Mesenchymal stem cell (in vitro differentiated cells and primary cell): ENCODE measurements around the gene HERC6.

Experiments used
- DNase-seq: peaks from one replicate; pipeline ENCODE4 v3.0.0-alpha.2; 2013
- H2AFZ ChIP-seq: one replicate; pipeline ENCODE4 v1.6.1; 2013; ENCODE audit warnings: low read depth, mild to moderate bottlenecking, control low read depth, inconsistent platforms, low read length, moderate library complexity
- H2AK5ac ChIP-seq: 2 replicates; pipeline ENCODE4 v1.6.1; 2013; ENCODE audit warnings: low read length, moderate library complexity, mild to moderate bottlenecking, inconsistent platforms; ENCODE audit not compliant: severe bottlenecking
- H2BK120ac ChIP-seq: one replicate; pipeline ENCODE4 v1.6.1; 2013; ENCODE audit warnings: low read depth, mild to moderate bottlenecking, inconsistent platforms, low read length, moderate library complexity
- H2BK12ac ChIP-seq, 2 experiments: one replicate each; pipeline ENCODE4 v1.6.1; 2013; ENCODE audit warnings: inconsistent platforms in 2 of 2, low read length in 2 of 2, mild to moderate bottlenecking in 2 of 2, moderate library complexity in 2 of 2, control low read depth in 1 of 2
- H2BK15ac ChIP-seq: one replicate; pipeline ENCODE4 v1.6.1; 2013; ENCODE audit warnings: mild to moderate bottlenecking, low read depth, inconsistent platforms; ENCODE audit not compliant: poor library complexity, severe bottlenecking
- H2BK5ac ChIP-seq: 2 replicates; pipeline ENCODE4 v1.6.1; 2013; ENCODE audit warnings: low read depth, mild to moderate bottlenecking, low read length, control low read depth, inconsistent platforms; ENCODE audit not compliant: poor library complexity, severe bottlenecking
- H3K14ac ChIP-seq, 2 experiments: one replicate each; pipeline ENCODE4 v1.6.1; 2013; ENCODE audit warnings: inconsistent platforms in 2 of 2, low read length in 2 of 2, control low read depth in 1 of 2, mild to moderate bottlenecking in 1 of 2, moderate library complexity in 1 of 2
- H3K18ac ChIP-seq, 2 experiments: one replicate each; pipeline ENCODE4 v1.6.1; 2013; ENCODE audit warnings: inconsistent platforms in 2 of 2, low read length in 2 of 2, control low read depth in 1 of 2, low read depth in 1 of 2, mild to moderate bottlenecking in 1 of 2
- H3K23ac ChIP-seq, 2 experiments: one replicate each; pipeline ENCODE4 v1.6.1; 2013; ENCODE audit warnings: inconsistent platforms in 2 of 2, low read length in 2 of 2, mild to moderate bottlenecking in 2 of 2, moderate library complexity in 2 of 2, control low read depth in 1 of 2
- H3K27ac ChIP-seq: 2 replicates; pipeline ENCODE4 v1.5.1; 2013; ENCODE audit warnings: mild to moderate bottlenecking, moderate library complexity, low read length, control low read depth, inconsistent platforms; ENCODE audit not compliant: poor library complexity, severe bottlenecking
- H3K27me3 ChIP-seq, 2 experiments: 2 replicates each; pipeline versions ENCODE4 v1.6.1 to v1.7.0; 2013; ENCODE audit warnings: low read length in 2 of 2, mild to moderate bottlenecking in 2 of 2, moderate library complexity in 2 of 2, control low read depth in 1 of 2, inconsistent platforms in 1 of 2; ENCODE audit not compliant: control insufficient read depth in 1 of 2, insufficient read depth in 1 of 2
- H3K36me3 ChIP-seq, 2 experiments: 2 replicates each; pipeline versions ENCODE4 v1.6.1 to v1.7.0; 2013; ENCODE audit warnings: low read length in 2 of 2, control low read depth in 1 of 2, inconsistent platforms in 1 of 2, low read depth in 1 of 2, mild to moderate bottlenecking in 1 of 2; ENCODE audit not compliant: insufficient read depth in 2 of 2, control insufficient read depth in 1 of 2
- H3K4ac ChIP-seq, 2 experiments: one replicate each; pipeline ENCODE4 v1.6.1; 2013; ENCODE audit warnings: inconsistent platforms in 2 of 2, low read length in 2 of 2, mild to moderate bottlenecking in 2 of 2, moderate library complexity in 2 of 2, control low read depth in 1 of 2, low read depth in 1 of 2
- H3K4me1 ChIP-seq: 2 replicates; pipeline ENCODE4 v1.6.1; 2013; ENCODE audit warnings: low read depth, low read length, control low read depth; ENCODE audit not compliant: control insufficient read depth, insufficient read depth
- H3K4me2 ChIP-seq: 2 replicates; pipeline ENCODE4 v1.6.1; 2013; ENCODE audit warnings: low read length, mild to moderate bottlenecking, inconsistent platforms; ENCODE audit not compliant: poor library complexity, severe bottlenecking
- H3K4me3 ChIP-seq, 2 experiments: 2 replicates each; pipeline versions ENCODE4 v1.5.1 to v1.7.0; 2013; ENCODE audit warnings: low read length in 2 of 2, mild to moderate bottlenecking in 2 of 2, control low read depth in 1 of 2, low read depth in 1 of 2; ENCODE audit not compliant: insufficient read depth in 1 of 2
- H3K79me1 ChIP-seq: replicated peaks from 2 replicates; pipeline ENCODE4 v1.6.1; 2013; ENCODE audit warnings: mild to moderate bottlenecking, control low read depth, low read length, inconsistent platforms; ENCODE audit not compliant: poor library complexity, severe bottlenecking
- H3K9ac ChIP-seq: 2 replicates; pipeline ENCODE4 v1.7.0; 2013; ENCODE audit warnings: mild to moderate bottlenecking, low read length, moderate library complexity
- H3K9me3 ChIP-seq: 2 replicates; pipeline ENCODE4 v1.7.0; 2013; ENCODE audit warnings: mild to moderate bottlenecking, low read length; ENCODE audit not compliant: control insufficient read depth
- H4K8ac ChIP-seq: one replicate; pipeline ENCODE4 v1.6.1; 2013; ENCODE audit warnings: inconsistent platforms, mild to moderate bottlenecking, low read length, moderate library complexity
- H4K91ac ChIP-seq: one replicate; pipeline ENCODE4 v1.6.1; 2013; ENCODE audit warnings: mild to moderate bottlenecking, low read length, inconsistent platforms
- WGBS: methylation state at CpG from one replicate; pipeline ENCODE4 v1.1.7; 2013; ENCODE audit warnings: mixed read lengths; 5-methylcytosine and 5-hydroxymethylcytosine counted together

Gene HERC6

GRCh38 chr4:88382621-88383020 is 4.0 kb downstream of the HERC6 start:
- no peak overlapping the region for H4K91ac ChIP-seq
- no peak overlapping the region for H3K18ac ChIP-seq
- no peaks in the 10 kb centered on the region for H3K9me3 ChIP-seq
- H3K9ac ChIP-seq = no peak overlapping the region
- 58% methylated on average over 1 of the region's 1 CpG for WGBS
- DNase-seq = no peak
- H3K36me3 ChIP-seq = peaks cover 0 to 16% of the 10 kb centered on the region in 2 experiments
- H2AK5ac ChIP-seq = no peak overlapping the region
- no peak overlapping the region for H2BK120ac ChIP-seq
- H3K4me2 ChIP-seq = no peak overlapping the region
- no peak overlapping the region for H3K27ac ChIP-seq
- H3K23ac ChIP-seq = no peak overlapping the region
- no peak overlapping the region for H2BK12ac ChIP-seq
- H3K79me1 ChIP-seq = no peaks in the 10 kb centered on the region
- H2BK5ac ChIP-seq = no peak overlapping the region
- no peak overlapping the region for H4K8ac ChIP-seq
- H3K4me1 ChIP-seq = no peaks in the 10 kb centered on the region
- H2AFZ ChIP-seq = no peak overlapping the region
- H3K4ac ChIP-seq = no peak overlapping the region
- no peak overlapping the region for H3K4me3 ChIP-seq
- H2BK15ac ChIP-seq = no peak overlapping the region
- H3K27me3 ChIP-seq = no peaks in the 10 kb centered on the region
- H3K14ac ChIP-seq = no peak overlapping the region

DNA sequence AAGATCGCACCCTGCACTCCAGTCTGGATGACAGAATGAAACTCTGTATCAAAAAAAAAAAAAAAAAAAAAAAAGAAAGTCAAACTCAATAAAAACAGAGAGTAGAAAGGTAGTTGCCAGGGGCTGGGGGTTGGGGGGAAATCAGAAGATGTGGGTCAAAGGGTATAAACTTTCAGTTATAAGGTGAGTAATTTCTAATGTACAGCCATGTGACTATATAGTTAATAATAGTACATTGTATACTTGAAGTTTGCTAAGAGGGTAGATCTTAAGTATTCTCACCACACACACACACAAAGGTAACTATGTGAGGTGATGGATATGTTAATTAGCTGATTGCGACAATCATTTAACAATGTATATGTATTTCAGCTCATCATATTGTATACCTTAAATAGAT is 11.5 kb downstream of the HERC6 start:
- H3K4me2 ChIP-seq = no peak overlapping the region
- no peak overlapping the region for H2BK15ac ChIP-seq
- no peaks in the 10 kb centered on the region for H3K27me3 ChIP-seq
- no peaks in the 10 kb centered on the region for H3K79me1 ChIP-seq
- H3K9me3 ChIP-seq = no peaks in the 10 kb centered on the region
- H2BK12ac ChIP-seq = no peak overlapping the region
- WGBS = no CpG with 5 or more reads among the region's 2 CpGs
- peaks cover 0 to 43% of the 10 kb centered on the region in 2 experiments for H3K36me3 ChIP-seq
- H4K8ac ChIP-seq = no peak overlapping the region
- H2AFZ ChIP-seq = no peak overlapping the region
- H2AK5ac ChIP-seq = no peak overlapping the region
- no peak overlapping the region for H3K23ac ChIP-seq
- H3K4ac ChIP-seq = no peak overlapping the region
- no peak overlapping the region for H3K18ac ChIP-seq
- no peaks in the 10 kb centered on the region for H3K4me1 ChIP-seq
- H3K4me3 ChIP-seq = no peak overlapping the region
- no peak overlapping the region for H3K14ac ChIP-seq
- no peak overlapping the region for H3K27ac ChIP-seq
- no peak overlapping the region for H2BK120ac ChIP-seq
- no peak overlapping the region for H3K9ac ChIP-seq
- no peak overlapping the region for H4K91ac ChIP-seq
- no peak for DNase-seq
- no peak overlapping the region for H2BK5ac ChIP-seq

- no peaks in the 10 kb centered on the region for H3K27me3 ChIP-seq
- H2BK15ac ChIP-seq = no peak overlapping the region
- 71% methylated on average over 1 of the region's 1 CpG for WGBS
- no peak overlapping the region for H3K4me3 ChIP-seq
- no peak overlapping the region for H3K27ac ChIP-seq
- H3K4me1 ChIP-seq = no peaks in the 10 kb centered on the region
- no peak overlapping the region for H3K4ac ChIP-seq
- no peak overlapping the region for H3K14ac ChIP-seq
- H3K9me3 ChIP-seq = no peaks in the 10 kb centered on the region
- no peak for DNase-seq
- no peak overlapping the region for H2AFZ ChIP-seq
- H4K91ac ChIP-seq = no peak overlapping the region
- H3K9ac ChIP-seq = no peak overlapping the region
- H3K36me3 ChIP-seq = peaks cover 0 to 51% of the 10 kb centered on the region in 2 experiments
- no peak overlapping the region for H3K23ac ChIP-seq
- H3K79me1 ChIP-seq = no peaks in the 10 kb centered on the region
- no peak overlapping the region for H2AK5ac ChIP-seq
- no peak overlapping the region for H2BK5ac ChIP-seq
- H4K8ac ChIP-seq = no peak overlapping the region
- H2BK120ac ChIP-seq = no peak overlapping the region
- H3K4me2 ChIP-seq = no peak overlapping the region
- no peak overlapping the region for H2BK12ac ChIP-seq
- no peak overlapping the region for H3K18ac ChIP-seq
Measured at GRCh38 chr4:88391703-88392102, 13.1 kb downstream of the HERC6 start.

DNA sequence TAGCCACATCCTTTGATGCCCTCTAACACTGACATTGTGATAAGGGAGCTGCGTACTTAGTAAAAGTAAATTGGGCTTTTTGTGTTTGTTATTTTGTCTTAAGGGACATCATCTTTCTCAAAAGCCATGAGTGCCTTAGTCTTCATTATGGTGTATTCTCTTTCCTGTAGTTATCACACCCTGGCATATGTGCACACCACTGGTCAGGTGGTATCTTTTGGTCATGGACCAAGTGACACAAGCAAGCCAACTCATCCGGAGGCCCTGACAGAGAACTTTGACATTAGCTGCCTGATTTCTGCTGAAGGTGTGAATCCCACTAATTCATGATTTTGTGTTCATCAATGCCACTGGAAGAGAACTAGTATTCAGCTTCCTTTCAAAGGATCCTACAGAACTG is 18.0 kb downstream of the HERC6 start:
- no peak overlapping the region for H4K8ac ChIP-seq
- 95% methylated on average over 1 of the region's 2 CpGs for WGBS

More for the DNA sequence above, 18.0 kb downstream of the HERC6 start:
- no peak overlapping the region for H2AFZ ChIP-seq
- H3K9me3 ChIP-seq = no peaks in the 10 kb centered on the region
- no peak overlapping the region for H4K91ac ChIP-seq
- no peaks in the 10 kb centered on the region for H3K4me1 ChIP-seq
- H3K9ac ChIP-seq = no peak overlapping the region
- H3K18ac ChIP-seq = no peak overlapping the region
- H3K23ac ChIP-seq = no peak overlapping the region
- no peak overlapping the region for H2AK5ac ChIP-seq
- H2BK15ac ChIP-seq = no peak overlapping the region
- H3K27me3 ChIP-seq = no peaks in the 10 kb centered on the region
- no peak overlapping the region for H3K4ac ChIP-seq
- no peak overlapping the region for H3K4me2 ChIP-seq
- peaks cover 0 to 55% of the 10 kb centered on the region in 2 experiments for H3K36me3 ChIP-seq
- H2BK12ac ChIP-seq = no peak overlapping the region
- H3K14ac ChIP-seq = no peak overlapping the region
- H3K4me3 ChIP-seq = no peak overlapping the region
- no peak overlapping the region for H2BK120ac ChIP-seq
- no peaks in the 10 kb centered on the region for H3K79me1 ChIP-seq
- DNase-seq = no peak
- H2BK5ac ChIP-seq = no peak overlapping the region
- no peak overlapping the region for H3K27ac ChIP-seq
